ENCODE data around the gene SMG6. TPM values are rescaled to one million over a fixed set of nuclear protein-coding genes. Genes with fewer than 3 reads are reported as not detected.

Gene SMG6
- total and polyA plus RNA-seq, 11 donors: 12.2 to 38.6 (median 22.1) TPM

DNA sequence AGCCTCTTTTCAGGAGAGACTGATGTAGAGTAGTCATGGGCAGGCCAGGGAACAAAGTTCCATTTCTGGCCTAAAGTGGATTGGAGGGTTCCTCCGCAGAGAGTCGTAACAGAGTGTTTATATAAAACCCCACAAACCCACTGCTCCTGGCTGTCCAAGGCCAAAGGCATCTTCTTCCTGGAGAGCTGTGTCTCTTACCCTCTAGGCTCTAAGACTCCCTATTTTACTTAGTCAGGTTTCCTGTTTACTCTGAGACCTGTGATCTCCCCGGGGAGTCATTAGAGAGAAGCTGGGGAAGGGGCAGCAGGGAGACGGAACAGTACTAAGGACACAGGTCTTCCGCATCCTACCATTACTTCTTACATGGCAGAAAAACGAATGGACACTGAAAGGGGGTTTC lies 179.2 kb downstream of the SMG6 start:
- H3K27me3 ChIP-seq: no peaks in the 10 kb centered on the region
- H3K4me3 ChIP-seq: no peak overlapping the region
- TF ChIP-seq, protein P1, sequence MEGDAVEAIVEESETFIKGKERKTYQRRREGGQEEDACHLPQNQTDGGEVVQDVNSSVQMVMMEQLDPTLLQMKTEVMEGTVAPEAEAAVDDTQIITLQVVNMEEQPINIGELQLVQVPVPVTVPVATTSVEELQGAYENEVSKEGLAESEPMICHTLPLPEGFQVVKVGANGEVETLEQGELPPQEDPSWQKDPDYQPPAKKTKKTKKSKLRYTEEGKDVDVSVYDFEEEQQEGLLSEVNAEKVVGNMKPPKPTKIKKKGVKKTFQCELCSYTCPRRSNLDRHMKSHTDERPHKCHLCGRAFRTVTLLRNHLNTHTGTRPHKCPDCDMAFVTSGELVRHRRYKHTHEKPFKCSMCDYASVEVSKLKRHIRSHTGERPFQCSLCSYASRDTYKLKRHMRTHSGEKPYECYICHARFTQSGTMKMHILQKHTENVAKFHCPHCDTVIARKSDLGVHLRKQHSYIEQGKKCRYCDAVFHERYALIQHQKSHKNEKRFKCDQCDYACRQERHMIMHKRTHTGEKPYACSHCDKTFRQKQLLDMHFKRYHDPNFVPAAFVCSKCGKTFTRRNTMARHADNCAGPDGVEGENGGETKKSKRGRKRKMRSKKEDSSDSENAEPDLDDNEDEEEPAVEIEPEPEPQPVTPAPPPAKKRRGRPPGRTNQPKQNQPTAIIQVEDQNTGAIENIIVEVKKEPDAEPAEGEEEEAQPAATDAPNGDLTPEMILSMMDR (IDR thresholded peaks at IDR 0.05): no peak
- no peak for TF ChIP-seq POLR2A (IDR thresholded peaks at IDR 0.05)
- peaks cover 0 to 17% (median 8%) of the 10 kb centered on the region in 9 donors for H3K36me3 ChIP-seq
- DNase-seq: no peak
- peaks cover 5 to 47% (median 29%) of the 10 kb centered on the region in 12 donors for H3K4me1 ChIP-seq
- H3K27ac ChIP-seq: peak overlapping the region in 11 of 12 donors; percentile 8 to 86 (median 73)
- intact Hi-C loops (cut with DNase I): loop anchor here in 1 of 10 donors (5.0 kb wide), 1 partner anchor 42 kb away; no protein-coding TSS in a partner anchor
- ATAC-seq: no peak
- H3K9me3 ChIP-seq: no peaks in the 10 kb centered on the region
- WGBS, 4 donors: 65 to 79% (median 72%) methylated on average over 6 of the region's 6 CpGs

DNA sequence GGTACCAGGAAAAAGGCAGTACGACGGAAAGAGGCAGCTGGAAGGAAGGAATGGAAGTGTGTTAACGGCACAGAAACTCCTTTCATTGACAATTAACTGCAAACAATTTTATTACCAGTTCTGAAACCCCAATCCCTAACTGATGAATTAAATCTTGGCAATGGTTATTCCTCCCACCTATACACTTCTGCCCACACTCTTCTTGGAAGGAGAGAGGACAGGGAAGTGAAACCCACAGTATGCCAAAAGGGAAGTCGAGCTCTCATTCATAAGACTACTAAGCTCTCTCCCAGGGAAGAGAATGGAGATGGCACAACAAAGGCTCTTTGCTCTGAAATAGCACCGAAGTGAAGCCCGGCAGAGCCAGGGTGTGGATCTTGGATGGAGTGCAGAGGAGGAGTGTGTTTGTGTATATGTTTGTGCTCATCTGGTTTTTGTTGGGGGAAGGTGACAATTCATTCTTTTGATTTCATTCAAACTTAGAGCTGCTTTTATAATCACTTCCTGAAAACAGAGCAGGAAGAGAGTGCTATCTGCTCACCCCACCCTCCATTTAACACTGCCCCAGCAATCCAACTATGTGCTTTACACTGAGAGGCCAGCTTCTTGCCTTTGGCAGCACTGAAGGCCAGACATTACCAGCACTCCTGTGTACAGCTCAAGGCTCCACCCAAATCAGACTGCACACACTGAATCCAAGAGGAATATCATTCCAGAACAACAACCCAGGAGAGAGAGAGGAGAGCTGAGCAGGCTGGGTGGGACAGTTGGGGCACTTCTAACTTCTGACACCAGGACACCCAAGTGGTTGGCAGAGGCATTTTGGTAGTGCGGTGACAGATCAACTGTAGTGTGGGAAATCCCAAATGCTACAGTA lies 180.0 kb downstream of the SMG6 start:
- TF ChIP-seq, protein P1 (IDR thresholded peaks at IDR 0.05): peak in 1 of 12 donors; percentile 8
- no peak for TF ChIP-seq POLR2A (IDR thresholded peaks at IDR 0.05)
- Histone ChIP-seq H3K27me3 (no peaks in the 10 kb centered on the region), H3K27ac (peak overlapping the region; percentile 57 to 86 (median 72)), H3K4me1 (peaks cover 5 to 47% (median 29%) of the 10 kb centered on the region in 12 donors), H3K4me3 (peak overlapping the region in 4 of 12 donors; percentile 8 to 23 (median 13)), H3K36me3 (peaks cover 0 to 17% (median 8%) of the 10 kb centered on the region in 9 donors), H3K9me3 (no peaks in the 10 kb centered on the region)
- intact Hi-C loops (cut with DNase I): loop anchor here in 1 of 10 donors (5.0 kb wide), 1 partner anchor 41 kb away; no protein-coding TSS in a partner anchor
- WGBS, 4 donors: 27 to 43% (median 37%) methylated on average over 7 of the region's 7 CpGs
- ATAC-seq (peak; percentile 52 to 88 (median 77)), DNase-seq (peak in 2 of 5 donors; percentile 21 to 44)

DNA sequence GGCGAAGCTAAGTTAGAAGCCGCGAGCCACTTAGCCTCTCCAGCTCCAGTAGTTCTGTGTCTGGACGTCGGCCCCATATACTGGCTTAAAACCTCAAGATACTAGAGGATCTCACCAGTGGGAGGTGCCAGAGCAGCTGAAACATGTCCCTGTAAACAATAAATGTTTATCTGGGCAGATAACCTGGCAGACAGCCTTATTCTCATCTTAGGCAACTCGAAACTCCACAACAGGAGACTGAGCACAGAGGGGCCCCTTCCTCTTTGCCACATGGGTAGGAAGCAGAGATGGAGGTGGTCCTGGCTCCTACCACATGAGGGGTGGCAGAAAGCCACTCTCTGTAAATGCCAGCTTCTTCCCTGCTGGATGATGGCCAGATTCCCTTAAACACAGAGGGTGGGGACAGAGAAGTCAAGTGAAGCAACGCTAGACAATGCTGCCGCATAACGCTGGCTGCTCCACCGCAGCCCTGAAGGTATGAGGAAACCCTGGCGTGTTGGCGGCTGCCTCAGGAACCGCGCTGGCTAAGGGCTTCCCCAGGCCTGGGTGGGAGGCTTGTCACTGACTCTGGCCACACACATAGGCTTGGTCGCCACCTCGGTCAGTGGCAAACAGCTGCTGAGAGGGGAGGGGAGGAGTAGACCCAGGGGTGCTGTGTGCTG lies 180.8 kb downstream of the SMG6 start:
- Histone ChIP-seq H3K27ac (peak overlapping the region; percentile 57 to 86 (median 72)), H3K4me1 (peaks cover 5 to 47% (median 29%) of the 10 kb centered on the region in 12 donors), H3K9me3 (no peaks in the 10 kb centered on the region), H3K27me3 (no peaks in the 10 kb centered on the region), H3K36me3 (peaks cover 0 to 14% (median 8%) of the 10 kb centered on the region in 9 donors), H3K4me3 (peak overlapping the region in 5 of 12 donors; percentile 2 to 23 (median 10))
- ATAC-seq (peak; percentile 64 to 87 (median 78)), DNase-seq (peak; percentile 40 to 80 (median 80))
- intact Hi-C loops (cut with DNase I): loop anchor here in 1 of 10 donors (5.0 kb wide), 1 partner anchor 40 kb away; no protein-coding TSS in a partner anchor
- TF ChIP-seq, protein P1 (IDR thresholded peaks at IDR 0.05): peak in 3 of 12 donors; percentile 19 to 36 (median 23)
- no peak for TF ChIP-seq POLR2A (IDR thresholded peaks at IDR 0.05)
- 19 to 32% (median 22%) methylated on average over 14 to 16 of the region's 16 CpGs for WGBS, 4 donors

Data from heart left ventricle (tissue), 16 donors.